Loucy (cell line): ENCODE measurements around the gene ETV2.

Experiments
- EZH2phosphoT487 ChIP-seq: fragments of 200-600 bp; IDR thresholded peaks from 2 replicates; pipeline ENCODE4 v1.6.1; 2018; ENCODE audit warnings: antibody characterized with exemption, mild to moderate bottlenecking, moderate library complexity, borderline replicate concordance
- TF ChIP-seq, protein P1 (sequence below): fragments of 200-600 bp; sonication (generic); conservative IDR thresholded peaks from 2 replicates; pipeline ENCODE4 v1.5.1; 2014; ENCODE audit warnings: mild to moderate bottlenecking, antibody characterized with exemption, low read length

DNA sequence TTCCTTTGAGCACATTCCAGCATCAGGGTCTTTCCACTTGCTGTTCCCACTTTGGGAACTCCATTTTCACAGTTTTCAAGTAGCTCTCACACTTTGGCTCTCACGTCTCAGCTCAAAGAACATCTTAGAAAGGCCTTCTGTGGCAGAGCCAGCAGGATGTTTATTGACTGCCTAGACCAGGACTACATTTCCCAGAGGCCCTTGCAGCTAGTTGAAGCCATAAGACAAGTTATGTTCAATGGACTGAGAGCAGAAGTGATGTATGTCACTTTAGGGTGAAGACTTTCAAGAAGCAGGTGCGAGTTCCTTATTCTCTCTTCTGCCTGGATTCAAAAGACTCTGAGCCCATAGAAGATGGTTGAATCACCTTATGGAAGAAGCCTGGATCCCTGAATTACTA, 33.3 kb upstream of the ETV2 start:
- TF ChIP-seq, protein P1, sequence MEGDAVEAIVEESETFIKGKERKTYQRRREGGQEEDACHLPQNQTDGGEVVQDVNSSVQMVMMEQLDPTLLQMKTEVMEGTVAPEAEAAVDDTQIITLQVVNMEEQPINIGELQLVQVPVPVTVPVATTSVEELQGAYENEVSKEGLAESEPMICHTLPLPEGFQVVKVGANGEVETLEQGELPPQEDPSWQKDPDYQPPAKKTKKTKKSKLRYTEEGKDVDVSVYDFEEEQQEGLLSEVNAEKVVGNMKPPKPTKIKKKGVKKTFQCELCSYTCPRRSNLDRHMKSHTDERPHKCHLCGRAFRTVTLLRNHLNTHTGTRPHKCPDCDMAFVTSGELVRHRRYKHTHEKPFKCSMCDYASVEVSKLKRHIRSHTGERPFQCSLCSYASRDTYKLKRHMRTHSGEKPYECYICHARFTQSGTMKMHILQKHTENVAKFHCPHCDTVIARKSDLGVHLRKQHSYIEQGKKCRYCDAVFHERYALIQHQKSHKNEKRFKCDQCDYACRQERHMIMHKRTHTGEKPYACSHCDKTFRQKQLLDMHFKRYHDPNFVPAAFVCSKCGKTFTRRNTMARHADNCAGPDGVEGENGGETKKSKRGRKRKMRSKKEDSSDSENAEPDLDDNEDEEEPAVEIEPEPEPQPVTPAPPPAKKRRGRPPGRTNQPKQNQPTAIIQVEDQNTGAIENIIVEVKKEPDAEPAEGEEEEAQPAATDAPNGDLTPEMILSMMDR, result no peak
- TF ChIP-seq EZH2phosphoT487, result no peak
